Measurements from ENCODE around the gene RB1.

- TF ChIP-seq CTCF (IDR thresholded peaks at IDR 0.05) (no peak), ZNF423 (CRISPR knock-in tag; IDR thresholded peaks at IDR 0.05) (no peak), PRDM15 (CRISPR knock-in tag; IDR thresholded peaks at IDR 0.05) (no peak), FOXP1 (CRISPR knock-in tag; IDR thresholded peaks at IDR 0.05; ENCODE audit: borderline replicate concordance) (no peak), JUN (CRISPR knock-in tag; IDR thresholded peaks at IDR 0.05) (no peak), ATF2 (CRISPR knock-in tag; IDR thresholded peaks at IDR 0.05; ENCODE audit: borderline replicate concordance, low read depth) (no peak)
Observed at GRCh38 chr13:48404952-48405351, 101.4 kb downstream of the RB1 start.
